ENCODE measurements around the gene RALGPS1. TPM values are rescaled to one million over a fixed set of nuclear protein-coding genes. Genes with fewer than 3 reads are reported as not detected.

RALGPS1 gene
- total and polyA plus RNA-seq, 2 of the 13 experiments (the other 11 are each of a cell fraction or from before 2014, with no cell fraction given): 3.7 to 6.5 TPM

GRCh38 chr9:127224178-127224882 lies 309.7 kb downstream of the RALGPS1 start (continued):
- no peak for TF ChIP-seq ZNF607 (CRISPR knock-in tag; IDR thresholded peaks at IDR 0.05; ENCODE audit: borderline replicate concordance)
- TF ChIP-seq ZFP1 (CRISPR knock-in tag; IDR thresholded peaks at IDR 0.05): no peak
- no peak for TF ChIP-seq SRF (IDR thresholded peaks at IDR 0.05; ENCODE audit: low read depth, low read length)
- no peak for TF ChIP-seq ELF3 (CRISPR knock-in tag; IDR thresholded peaks at IDR 0.05)
- TF ChIP-seq AHDC1 (CRISPR knock-in tag; IDR thresholded peaks at IDR 0.05; ENCODE audit: borderline replicate concordance): no peak
- 0 out of 2 replicates have a peak, but pooled peaks have one; percentile 26 for TF ChIP-seq ZSCAN21 (CRISPR knock-in tag; IDR thresholded peaks at IDR 0.05; ENCODE audit: borderline replicate concordance)
- TF ChIP-seq AKNA (CRISPR knock-in tag; IDR thresholded peaks at IDR 0.05; ENCODE audit: borderline replicate concordance): no peak
- TF ChIP-seq IKZF4 (CRISPR knock-in tag; IDR thresholded peaks at IDR 0.05; ENCODE audit: borderline replicate concordance, low read depth, not compliant biosample characterization): no peak
- no peak for TF ChIP-seq RELA (CRISPR knock-in tag; IDR thresholded peaks at IDR 0.05)
- TF ChIP-seq ZSCAN25 (CRISPR knock-in tag; IDR thresholded peaks at IDR 0.05): peak; percentile 65
- no peak for TF ChIP-seq TCF7L2 (IDR thresholded peaks at IDR 0.05; ENCODE audit: low read depth, low read length)
- no peak for TF ChIP-seq FOXP1 (IDR thresholded peaks at IDR 0.05)
- TF ChIP-seq FOXP1 (CRISPR knock-in tag; IDR thresholded peaks at IDR 0.05): no peak
- no peak for TF ChIP-seq ELF1 (CRISPR knock-in tag; IDR thresholded peaks at IDR 0.05)
- no peak for TF ChIP-seq LCORL (IDR thresholded peaks at IDR 0.05)
- peak; percentile 35 for TF ChIP-seq LCORL (CRISPR knock-in tag; IDR thresholded peaks at IDR 0.05)
- no peak for TF ChIP-seq ZNF44 (CRISPR knock-in tag; IDR thresholded peaks at IDR 0.05)
- TF ChIP-seq GLMP (CRISPR knock-in tag; IDR thresholded peaks at IDR 0.05; ENCODE audit: borderline replicate concordance): no peak
- peak; percentile 41; the same call in 1 of the 2 replicates for TF ChIP-seq ZNF510 (CRISPR knock-in tag; IDR thresholded peaks at IDR 0.05; ENCODE audit: low read depth)

Data from HepG2 (cell line).